ENCODE data around the gene CCND1. TPM values are rescaled to one million over a fixed set of nuclear protein-coding genes. Genes with fewer than 3 reads are reported as not detected.

The CCND1 gene
- total RNA-seq, 1 donor from 2014 or later, result 55.6 TPM

DNA sequence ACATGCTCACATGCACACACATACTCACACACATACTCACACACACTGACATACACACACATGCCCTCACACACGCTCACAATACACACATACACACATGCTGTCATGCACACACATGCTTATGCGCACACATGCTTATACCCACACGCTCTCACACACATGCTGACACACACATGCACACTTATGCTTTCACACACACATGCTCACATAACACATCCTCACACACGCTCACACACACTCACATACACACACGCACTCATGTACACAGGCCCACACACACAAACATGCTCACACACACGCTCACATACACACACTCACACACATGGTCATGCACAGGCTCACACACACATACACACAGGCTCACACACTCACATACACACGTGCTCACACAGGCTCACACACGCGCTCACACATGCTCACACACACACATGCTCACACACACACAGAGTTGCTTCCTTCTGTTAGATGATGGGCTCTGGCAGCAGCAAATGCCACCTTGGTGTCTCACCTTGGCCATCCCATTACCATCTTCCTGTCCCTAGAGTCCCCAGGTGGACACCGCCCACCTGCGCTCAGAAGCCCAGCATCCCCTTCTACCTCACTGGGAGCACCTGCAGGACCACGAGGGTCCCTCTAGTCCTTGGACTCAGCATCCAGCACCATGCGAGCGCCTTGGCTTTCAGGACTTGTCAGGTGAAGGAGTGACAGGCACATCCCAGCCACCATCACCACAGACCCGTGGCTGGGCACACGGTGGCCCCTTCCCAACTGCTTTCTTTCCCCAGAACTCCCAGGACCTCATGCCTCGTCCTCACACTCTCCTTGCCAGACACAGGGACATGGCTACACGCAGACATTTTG, 44.9 kb upstream of the CCND1 start:
- Mint-ChIP-seq H3K9me3 (ENCODE audit: unreplicated experiment) (no peaks in the 10 kb centered on the region), H3K36me3 (ENCODE audit: low read depth, unreplicated experiment) (no peaks in the 10 kb centered on the region), H3K4me1 (ENCODE audit: unreplicated experiment) (no peaks in the 10 kb centered on the region), H3K27me3 (ENCODE audit: unreplicated experiment) (peaks cover 2% of the 10 kb centered on the region), H3K27ac (ENCODE audit: unreplicated experiment) (no peak overlapping the region), H3K4me3 (ENCODE audit: unreplicated experiment) (no peak overlapping the region)
- DNase-seq (ENCODE audit: low spot score), result no peak
- TF ChIP-seq, protein P1, sequence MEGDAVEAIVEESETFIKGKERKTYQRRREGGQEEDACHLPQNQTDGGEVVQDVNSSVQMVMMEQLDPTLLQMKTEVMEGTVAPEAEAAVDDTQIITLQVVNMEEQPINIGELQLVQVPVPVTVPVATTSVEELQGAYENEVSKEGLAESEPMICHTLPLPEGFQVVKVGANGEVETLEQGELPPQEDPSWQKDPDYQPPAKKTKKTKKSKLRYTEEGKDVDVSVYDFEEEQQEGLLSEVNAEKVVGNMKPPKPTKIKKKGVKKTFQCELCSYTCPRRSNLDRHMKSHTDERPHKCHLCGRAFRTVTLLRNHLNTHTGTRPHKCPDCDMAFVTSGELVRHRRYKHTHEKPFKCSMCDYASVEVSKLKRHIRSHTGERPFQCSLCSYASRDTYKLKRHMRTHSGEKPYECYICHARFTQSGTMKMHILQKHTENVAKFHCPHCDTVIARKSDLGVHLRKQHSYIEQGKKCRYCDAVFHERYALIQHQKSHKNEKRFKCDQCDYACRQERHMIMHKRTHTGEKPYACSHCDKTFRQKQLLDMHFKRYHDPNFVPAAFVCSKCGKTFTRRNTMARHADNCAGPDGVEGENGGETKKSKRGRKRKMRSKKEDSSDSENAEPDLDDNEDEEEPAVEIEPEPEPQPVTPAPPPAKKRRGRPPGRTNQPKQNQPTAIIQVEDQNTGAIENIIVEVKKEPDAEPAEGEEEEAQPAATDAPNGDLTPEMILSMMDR (IDR thresholded peaks at IDR 0.05; ENCODE audit: unreplicated experiment), result no peak

DNA sequence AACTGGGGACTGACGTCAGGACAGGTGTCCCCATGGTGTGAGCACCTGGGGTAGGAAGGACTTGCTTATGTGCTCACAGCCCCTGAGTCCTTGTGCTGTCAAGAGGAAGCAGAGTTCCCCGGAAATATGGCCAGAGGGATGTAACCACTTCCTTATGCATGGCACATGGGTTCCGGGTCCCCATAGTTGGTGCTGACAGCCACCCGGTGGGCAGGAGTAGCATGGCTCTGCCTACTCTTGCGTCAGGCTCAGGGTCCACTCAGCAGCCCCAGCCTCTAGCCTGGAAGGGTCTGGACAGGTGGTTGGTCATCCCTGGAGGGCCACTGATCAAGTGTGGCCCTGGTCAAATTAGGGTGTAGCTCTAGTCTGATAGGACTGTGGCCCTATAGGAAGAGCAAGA, 42.8 kb upstream of the CCND1 start:
- peaks cover 4% of the 10 kb centered on the region for H3K4me1 Mint-ChIP-seq (ENCODE audit: unreplicated experiment)

DNA sequence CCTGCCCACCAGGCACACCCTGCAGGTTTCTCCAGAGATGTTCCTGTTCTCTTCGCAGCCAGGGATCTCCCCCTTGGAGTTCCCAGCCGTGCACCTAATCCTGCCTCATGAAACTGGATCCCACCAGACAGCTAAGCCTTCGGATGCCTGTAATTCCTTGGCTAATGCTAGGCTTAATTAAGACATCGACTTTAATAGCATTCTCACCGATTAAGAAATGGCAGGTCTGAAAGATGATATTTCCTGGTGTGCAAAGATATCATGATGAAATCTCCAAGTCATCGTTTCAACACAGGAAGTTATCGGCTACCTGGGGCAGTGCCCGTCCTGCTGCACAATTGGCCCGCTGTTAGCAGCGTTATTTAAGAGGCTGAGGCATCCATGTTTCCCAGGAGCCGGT, 41.5 kb upstream of the CCND1 start:
- peaks cover 4% of the 10 kb centered on the region for H3K27me3 Mint-ChIP-seq (ENCODE audit: unreplicated experiment)
- no peak for DNase-seq (ENCODE audit: low spot score)
- no peak overlapping the region for H3K4me3 Mint-ChIP-seq (ENCODE audit: unreplicated experiment)
- H3K27ac Mint-ChIP-seq (ENCODE audit: unreplicated experiment), result no peak overlapping the region
- no peaks in the 10 kb centered on the region for H3K9me3 Mint-ChIP-seq (ENCODE audit: unreplicated experiment)
- TF ChIP-seq, protein P1 (IDR thresholded peaks at IDR 0.05; ENCODE audit: unreplicated experiment), result no peak
- H3K36me3 Mint-ChIP-seq (ENCODE audit: low read depth, unreplicated experiment), result no peaks in the 10 kb centered on the region
- peaks cover 11% of the 10 kb centered on the region for H3K4me1 Mint-ChIP-seq (ENCODE audit: unreplicated experiment)

More for the DNA sequence above, 42.8 kb upstream of the CCND1 start:
- Mint-ChIP-seq H3K4me3 (ENCODE audit: unreplicated experiment) (no peak overlapping the region), H3K27ac (ENCODE audit: unreplicated experiment) (no peak overlapping the region), H3K9me3 (ENCODE audit: unreplicated experiment) (no peaks in the 10 kb centered on the region), H3K36me3 (ENCODE audit: low read depth, unreplicated experiment) (no peaks in the 10 kb centered on the region), H3K27me3 (ENCODE audit: unreplicated experiment) (peaks cover 4% of the 10 kb centered on the region)
- DNase-seq (ENCODE audit: low spot score), result no peak
- TF ChIP-seq, protein P1 (IDR thresholded peaks at IDR 0.05; ENCODE audit: unreplicated experiment), result no peak

DNA sequence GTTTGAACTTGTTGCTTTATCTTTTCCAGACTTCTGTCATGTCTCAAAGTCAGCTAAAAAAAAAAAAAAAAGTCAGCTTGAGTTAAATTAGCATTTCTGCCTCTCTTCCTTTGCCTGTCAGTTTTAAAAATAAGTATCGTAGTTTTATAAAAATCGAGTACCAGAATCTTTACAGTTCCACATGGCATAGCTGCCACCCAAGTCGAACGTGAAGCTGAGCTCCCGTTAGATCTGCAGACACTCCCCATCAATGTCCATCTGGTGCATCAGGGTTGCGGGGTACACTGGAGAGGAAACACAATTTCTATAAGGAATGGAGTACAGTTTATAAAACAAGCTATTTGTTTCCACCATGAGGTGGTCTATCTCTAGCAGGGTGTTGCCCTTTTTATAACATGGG, 41.0 kb upstream of the CCND1 start:
- peaks cover 11% of the 10 kb centered on the region for H3K4me1 Mint-ChIP-seq (ENCODE audit: unreplicated experiment)
- no peak for DNase-seq (ENCODE audit: low spot score)
- no peaks in the 10 kb centered on the region for H3K36me3 Mint-ChIP-seq (ENCODE audit: low read depth, unreplicated experiment)
- TF ChIP-seq, protein P1 (IDR thresholded peaks at IDR 0.05; ENCODE audit: unreplicated experiment), result no peak
- H3K9me3 Mint-ChIP-seq (ENCODE audit: unreplicated experiment), result no peaks in the 10 kb centered on the region
- H3K27me3 Mint-ChIP-seq (ENCODE audit: unreplicated experiment), result peaks cover 4% of the 10 kb centered on the region
- H3K27ac Mint-ChIP-seq (ENCODE audit: unreplicated experiment), result no peak overlapping the region
- no peak overlapping the region for H3K4me3 Mint-ChIP-seq (ENCODE audit: unreplicated experiment)

All from endothelial cell (in vitro differentiated cells).